A549 treated with GW870086 at 1 μM for 4 hours (cell line): ENCODE results near the gene DDX21. TPM values are rescaled to one million over a fixed set of nuclear protein-coding genes. Genes with fewer than 3 reads are reported as not detected.

ENCODE experiments used
- total RNA-seq: library from RNA; stranded (reverse); fragments of 200-300 nt; extraction: Qiagen RNA extraction; gene quantifications from 5 replicates; pipeline ENCODE4 v1.2.3, GENCODE V29; 2022; ENCODE audit warnings: low read depth

Gene DDX21
- total RNA-seq, result 109 to 150 TPM (median 135 TPM) in 5 replicates

DNA sequence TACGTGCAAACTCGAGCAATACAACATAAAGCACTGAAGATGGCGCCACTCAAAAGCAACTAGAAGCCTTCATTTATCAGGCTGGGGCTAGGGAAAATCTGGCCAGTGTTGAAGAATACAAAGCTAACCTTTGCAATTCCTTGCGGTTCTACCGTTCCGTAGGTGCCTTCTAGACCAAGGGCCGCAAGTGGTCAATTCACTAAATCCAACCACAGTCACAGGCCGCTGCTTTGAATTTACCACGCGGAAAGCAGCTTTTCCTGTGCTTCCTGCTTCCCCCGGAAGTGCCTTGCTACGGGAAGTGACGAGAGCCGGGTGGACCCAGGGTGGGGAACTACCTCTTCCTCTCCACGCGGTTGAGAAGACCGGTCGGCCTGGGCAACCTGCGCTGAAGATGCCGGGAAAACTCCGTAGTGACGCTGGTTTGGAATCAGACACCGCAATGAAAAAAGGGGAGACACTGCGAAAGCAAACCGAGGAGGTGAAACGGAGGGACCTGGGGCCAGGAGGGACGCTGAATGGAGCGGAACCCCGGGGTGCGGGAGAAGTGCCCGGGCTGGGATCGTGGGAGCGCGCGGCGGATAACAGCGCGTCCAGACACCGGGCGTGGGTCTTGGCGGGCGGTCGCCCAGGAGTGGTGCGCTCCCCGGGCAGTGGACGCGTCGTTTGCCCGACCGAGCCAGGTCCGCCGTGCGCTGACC is at the start of gene DDX21:
Gene DDX21, plus strand, starts transcription at position 339 of the 701 bp plus-strand sequence. Its CDS starts 56 bp downstream, at position 395.

DNA sequence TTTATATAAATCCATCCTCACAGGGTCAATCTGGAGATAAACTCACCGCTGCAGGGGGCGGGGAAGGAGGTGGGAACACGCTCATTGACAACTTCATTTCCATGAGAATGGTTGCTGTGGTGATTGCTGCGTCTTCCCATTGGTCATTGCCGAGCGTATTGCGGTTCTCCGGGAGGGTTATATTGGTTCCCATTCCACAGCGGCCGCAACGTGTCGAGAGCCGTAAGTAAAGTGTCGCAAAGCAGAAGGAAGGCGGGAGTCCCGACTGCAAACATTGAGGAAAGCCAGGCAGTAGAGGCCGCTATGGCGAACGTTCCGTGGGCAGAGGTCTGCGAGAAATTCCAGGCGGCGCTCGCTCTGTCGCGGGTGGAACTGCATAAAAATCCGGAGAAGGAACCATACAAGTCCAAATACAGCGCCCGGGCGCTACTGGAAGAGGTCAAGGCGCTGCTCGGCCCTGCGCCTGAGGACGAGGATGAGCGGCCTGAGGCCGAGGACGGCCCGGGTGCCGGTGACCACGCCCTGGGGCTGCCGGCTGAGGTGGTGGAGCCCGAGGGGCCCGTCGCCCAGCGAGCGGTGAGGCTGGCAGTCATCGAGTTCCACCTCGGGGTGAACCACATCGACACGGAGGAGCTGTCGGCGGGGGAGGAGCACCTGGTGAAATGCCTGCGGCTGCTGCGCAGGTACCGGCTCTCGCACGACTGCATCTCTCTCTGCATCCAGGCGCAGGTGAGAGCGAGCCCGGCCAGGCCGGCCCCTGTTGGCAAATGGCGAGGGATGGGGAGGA is 32.8 kb downstream of the DDX21 start, which contains the start of gene KIFBP:
Gene KIFBP, plus strand, starts transcription at position 274 of the 787 bp plus-strand sequence. Its CDS starts 30 bp downstream, at position 304.

Other genes starting within 250 kb of the DDX21 start
- 54.7 to 63.7 TPM (median 61.3 TPM) in 5 replicates for gene CCAR1, start 234.9 kb upstream of the DDX21 start, total RNA-seq
- 0.24 to 0.80 TPM (median 0.65 TPM) in 5 replicates for gene STOX1, start 128.6 kb upstream of the DDX21 start, total RNA-seq
- 29.1 to 37.6 TPM (median 33.9 TPM) in 5 replicates for gene DDX50, start 54.9 kb upstream of the DDX21 start, total RNA-seq
- 36.8 to 45.0 TPM (median 43.3 TPM) in 5 replicates for gene KIFBP, start 32.6 kb downstream of the DDX21 start, total RNA-seq
- gene SRGN, start 131.9 kb downstream of the DDX21 start, total RNA-seq, result 92.1 to 132 TPM (median 99.4 TPM) in 5 replicates
- gene VPS26A, start 168.0 kb downstream of the DDX21 start, total RNA-seq, result 45.2 to 67.3 TPM (median 52.6 TPM) in 5 replicates
- 31.3 to 38.2 TPM (median 33.9 TPM) in 5 replicates for gene SUPV3L1, start 224.1 kb downstream of the DDX21 start, total RNA-seq